Measurements from ENCODE around the gene PPP1R37.

Gene PPP1R37

GRCh38 chr19:45071969-45072790 is 20.8 kb upstream of the PPP1R37 start:
- DNase-seq = no peak

DNA sequence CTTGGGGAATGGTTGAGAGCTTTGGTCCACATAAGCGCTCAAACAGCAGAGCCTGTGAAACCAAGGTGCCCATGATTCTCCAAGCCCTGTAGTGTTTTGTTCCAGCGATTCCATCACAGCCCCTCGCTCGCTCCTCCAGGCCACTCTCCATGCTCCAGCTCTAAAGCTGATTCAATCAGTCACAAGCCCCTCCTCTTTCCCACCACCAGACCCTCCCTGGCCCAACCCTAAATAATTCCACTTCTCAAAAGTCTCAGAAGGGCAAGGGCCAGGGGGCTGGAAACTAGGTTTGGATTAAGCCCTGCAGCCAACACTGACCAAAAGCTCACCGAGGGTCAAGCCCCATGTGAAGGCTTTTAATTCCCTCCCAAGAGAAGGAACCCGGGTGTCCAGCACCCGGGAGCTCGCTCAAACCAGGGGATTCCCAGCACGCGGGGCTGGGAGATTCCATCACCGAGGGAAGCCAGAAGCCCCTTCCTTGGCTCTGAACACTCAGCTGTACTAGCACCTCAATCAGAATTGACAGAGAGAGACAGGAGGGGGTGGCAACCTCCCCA is 18.2 kb upstream of the PPP1R37 start:
- DNase-seq = no peak

- DNase-seq = peak; percentile 65
Measured at GRCh38 chr19:45075301-45076028, 17.5 kb upstream of the PPP1R37 start.

DNA sequence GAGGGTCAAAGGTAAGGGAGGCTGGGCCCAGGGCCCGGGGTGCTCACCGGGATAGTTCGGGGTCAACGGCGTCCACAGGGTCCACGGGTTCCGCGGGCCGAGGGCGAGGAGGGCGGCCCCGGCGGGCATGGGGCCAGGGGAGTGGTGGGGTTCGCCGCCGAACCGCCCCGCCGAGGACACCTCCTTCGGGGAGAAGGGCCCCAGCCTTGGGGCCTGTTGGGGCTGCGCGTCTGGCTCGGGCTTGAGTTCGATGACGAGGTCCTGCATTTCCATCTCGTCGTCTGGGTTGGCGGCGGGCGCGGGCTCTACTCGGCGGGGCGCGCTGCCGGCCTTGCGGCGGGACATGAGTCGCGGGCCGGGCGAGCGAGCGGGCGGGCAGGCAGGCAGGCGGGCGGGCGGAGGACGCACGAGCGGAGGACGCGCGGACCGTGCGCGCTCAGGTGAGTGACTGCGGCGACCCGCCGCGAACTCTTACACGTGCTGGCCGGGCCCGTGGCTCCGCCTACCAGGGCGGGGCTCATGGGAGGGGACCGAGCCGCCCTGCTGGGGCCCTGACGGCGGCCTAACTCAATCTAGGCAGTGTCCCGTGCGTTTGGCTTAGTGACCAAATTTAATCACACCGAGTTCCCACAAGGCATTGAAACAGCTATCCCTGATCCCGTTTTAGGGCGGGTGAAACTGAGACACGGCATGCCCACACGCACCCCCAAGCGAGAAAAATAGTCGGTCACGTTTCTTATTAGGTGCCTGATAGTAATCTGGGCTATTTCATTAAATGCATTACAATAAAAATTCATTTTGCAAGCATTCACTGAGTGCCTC is 16.7 kb upstream of the PPP1R37 start, which contains the start of gene ZNF296:
TSS of gene ZNF296 (minus strand) at position 450 of the 822 bp plus-strand sequence. CDS start at position 345, 105 bp downstream.
- DNase-seq = peak; percentile 79

GRCh38 chr19:45076851-45077730 is 15.9 kb upstream of the PPP1R37 start:
- no peak for DNase-seq

DNA sequence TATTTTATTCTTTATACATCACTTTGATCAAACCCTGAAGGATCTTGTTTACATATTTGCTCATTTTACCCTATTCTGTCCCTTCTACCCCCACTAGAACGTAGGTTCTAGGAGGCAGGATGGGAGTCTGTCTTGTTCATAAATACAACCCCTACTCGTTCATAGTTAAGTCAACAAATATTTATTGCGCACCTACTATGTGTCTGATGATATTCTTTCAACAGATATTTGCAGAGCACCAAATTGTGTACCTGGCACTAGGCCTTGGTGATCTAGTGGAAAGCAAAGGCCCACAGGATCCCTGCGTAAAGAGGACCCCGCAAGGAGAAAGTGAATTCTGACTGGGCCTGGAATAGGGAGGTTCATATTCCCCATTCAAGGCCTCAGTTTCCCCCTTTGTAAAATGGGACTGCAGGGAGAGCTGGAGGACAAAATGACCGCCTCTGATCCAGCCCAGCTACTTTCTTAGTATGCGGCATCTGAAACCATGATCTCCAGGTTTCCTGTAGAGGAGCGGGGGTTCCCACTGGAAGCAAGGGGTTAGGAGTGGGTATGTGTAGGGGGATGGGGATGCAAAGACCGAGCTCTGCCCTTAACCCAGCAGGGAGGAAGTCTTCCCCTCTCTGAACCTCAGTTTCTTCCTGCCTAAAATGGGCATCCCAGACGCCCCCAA is 14.5 kb upstream of the PPP1R37 start:
- no peak for DNase-seq

GRCh38 chr19:45079063-45079910 is 13.7 kb upstream of the PPP1R37 start, which contains the start of gene GEMIN7:
Gene GEMIN7 (plus strand): TSS chr19:45079260. CDS start chr19:45090115, 10,855 bp downstream.
- DNase-seq = peak; percentile 59

- no peak for DNase-seq
Measured at GRCh38 chr19:45079911-45080370, 13.0 kb upstream of the PPP1R37 start.

DNA sequence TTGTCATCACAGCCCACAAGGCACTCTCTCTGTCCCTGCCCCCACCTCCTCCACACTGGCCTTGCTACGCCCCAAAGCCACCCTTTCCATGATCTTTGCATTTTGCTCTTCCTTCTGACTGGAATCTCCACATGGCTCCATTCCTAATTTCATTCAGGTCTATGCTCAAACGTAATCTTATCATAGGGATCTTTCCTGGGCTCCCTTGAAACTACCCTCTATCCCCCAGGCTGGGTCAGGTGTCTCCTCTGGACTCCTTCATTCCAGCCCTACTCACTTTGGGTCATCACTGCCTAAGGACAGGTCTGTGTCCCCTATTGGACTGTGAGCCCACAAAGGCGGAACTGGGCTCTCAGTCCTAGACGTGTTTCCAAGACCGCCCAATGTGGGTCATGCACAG is 10.8 kb upstream of the PPP1R37 start:
- no peak for DNase-seq

DNA sequence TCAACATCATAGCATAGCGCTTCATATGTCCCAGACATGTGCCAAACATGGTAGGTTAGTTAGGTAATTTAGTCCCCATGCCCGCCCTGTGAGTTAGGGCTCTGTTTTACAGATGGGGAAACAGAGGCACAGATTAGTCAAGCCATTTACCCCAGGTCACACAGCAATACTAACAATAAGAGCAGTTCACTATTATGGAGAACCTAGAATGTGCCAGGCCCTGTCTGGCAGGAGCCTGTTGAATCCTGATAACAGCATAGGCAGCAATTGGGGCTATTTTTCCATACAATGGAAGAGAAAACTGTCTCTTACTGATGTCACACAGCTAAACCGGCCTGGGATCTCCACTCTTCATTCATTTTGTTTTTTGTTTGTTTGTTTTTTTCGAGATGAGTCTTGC is 6.5 kb upstream of the PPP1R37 start:
- no peak for DNase-seq

GRCh38 chr19:45087531-45087930 is 5.4 kb upstream of the PPP1R37 start:
- no peak for DNase-seq

DNA sequence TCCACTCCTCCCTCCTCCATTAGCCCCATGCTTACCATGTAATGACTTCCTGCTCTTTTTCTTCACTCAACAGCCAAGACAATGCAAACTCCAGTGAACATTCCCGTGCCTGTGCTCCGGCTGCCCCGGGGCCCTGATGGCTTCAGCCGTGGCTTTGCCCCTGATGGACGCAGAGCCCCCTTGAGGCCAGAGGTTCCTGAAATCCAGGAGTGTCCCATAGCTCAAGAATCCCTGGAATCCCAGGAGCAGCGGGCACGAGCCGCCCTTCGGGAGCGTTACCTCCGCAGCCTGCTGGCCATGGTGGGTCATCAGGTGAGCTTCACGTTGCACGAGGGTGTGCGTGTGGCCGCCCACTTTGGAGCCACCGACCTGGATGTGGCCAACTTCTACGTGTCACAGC is 2.9 kb upstream of the PPP1R37 start:
- DNase-seq = no peak

- DNase-seq = no peak
Measured at GRCh38 chr19:45090606-45091005, 2.4 kb upstream of the PPP1R37 start.

GRCh38 chr19:45091031-45091923 is 1.7 kb upstream of the PPP1R37 start:
- peak; percentile 98 for DNase-seq

- DNase-seq = no peak
Measured at GRCh38 chr19:45094137-45094536, 1.2 kb downstream of the PPP1R37 start.

GRCh38 chr19:45094707-45095106 is 1.7 kb downstream of the PPP1R37 start:
- DNase-seq = no peak

DNA sequence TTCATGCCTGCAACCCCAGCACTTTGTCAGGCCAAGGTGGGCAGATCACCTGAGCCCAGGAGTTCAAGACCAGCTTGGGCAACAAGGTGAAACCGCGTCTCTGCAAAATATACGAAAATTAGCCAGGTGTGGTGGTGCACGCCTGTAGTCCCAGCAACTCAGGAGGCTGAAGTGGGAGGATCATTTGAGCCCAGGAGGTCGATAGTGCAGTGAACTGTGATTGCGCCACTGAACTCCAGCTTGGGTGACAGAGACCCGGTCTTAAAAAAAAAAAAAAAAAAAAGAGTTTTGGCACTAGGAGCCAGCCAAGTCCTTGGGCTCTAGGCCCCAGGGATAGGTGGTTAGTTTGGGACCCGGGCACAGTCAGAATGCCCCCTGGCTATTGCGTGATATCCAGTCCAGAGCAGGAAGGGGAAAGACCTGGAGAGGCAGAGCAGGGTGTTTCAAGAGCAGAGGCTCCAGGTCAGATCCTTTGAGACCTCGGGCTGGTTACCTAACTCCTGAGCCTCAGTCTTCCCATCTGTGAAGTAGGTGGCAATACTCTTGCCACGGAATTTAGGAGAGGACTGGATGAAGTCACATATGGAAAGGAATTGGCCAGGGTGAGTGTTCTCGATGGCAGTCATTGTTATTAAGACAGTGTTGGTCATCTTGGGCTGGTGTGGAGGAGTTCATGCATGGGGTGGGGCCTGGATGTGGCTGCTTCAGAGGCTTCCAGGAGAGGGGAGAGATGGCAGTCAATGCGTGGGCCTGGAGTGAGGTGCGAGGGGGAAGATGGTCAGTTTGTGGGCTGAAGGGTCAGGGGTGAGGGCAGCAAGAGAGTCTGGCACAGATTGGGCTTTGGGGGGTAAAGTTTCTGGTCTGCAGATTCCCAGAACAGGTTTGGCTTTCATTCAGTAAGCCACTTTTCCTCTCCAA is 2.8 kb downstream of the PPP1R37 start:
- no peak for DNase-seq

DNA sequence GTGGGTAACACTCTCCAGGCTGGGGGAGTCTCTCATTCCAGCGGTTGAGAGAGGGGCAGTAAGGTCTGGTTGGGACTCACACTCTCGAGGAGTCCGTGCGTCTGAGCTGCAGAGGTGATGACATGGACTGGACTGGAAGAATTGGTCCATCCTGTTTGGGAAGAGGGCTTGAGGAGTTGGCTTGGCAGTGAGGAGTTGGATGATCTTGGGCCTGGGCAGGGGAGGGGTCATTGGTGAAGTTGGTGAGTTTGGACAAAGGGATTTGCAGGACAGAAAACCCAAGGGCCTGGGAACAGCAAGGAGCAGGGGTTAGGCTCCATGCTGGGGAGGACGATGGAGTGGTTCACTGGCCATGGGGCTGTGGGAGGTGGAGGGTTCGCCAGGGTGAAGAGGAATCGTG is 3.7 kb downstream of the PPP1R37 start:
- DNase-seq = no peak
